ENCODE measurements around the gene LRIG1.

The LRIG1 gene

GRCh38 chr3:66377800-66378199 lies 123.0 kb downstream of the LRIG1 start:
- Histone ChIP-seq H3K9ac (no peak overlapping the region), H3K36me3 (peaks cover 77 to 100% (median 98%) of the 10 kb centered on the region in 11 experiments)

GRCh38 chr3:66376568-66376967 lies 124.3 kb downstream of the LRIG1 start:
- Histone ChIP-seq H4K20me1 (peaks cover 0 to 55% (median 22%) of the 10 kb centered on the region in 11 experiments; a peak in 15 of 22 replicates), H3K4me2 (no peak overlapping the region), H3K27me3 (no peaks in the 10 kb centered on the region), H3K9me3 (replicated peaks in 1 of 11) (no peaks in the 10 kb centered on the region), H3K27ac (no peak overlapping the region), H3K4me3 (no peak overlapping the region), H3K9ac (no peak overlapping the region), H3K36me3 (peaks cover 65 to 97% (median 91%) of the 10 kb centered on the region in 11 experiments), H3K4me1 (peaks cover 0 to 5% (median 0%) of the 10 kb centered on the region in 10 experiments; a peak in 3 of 20 replicates)
- TF ChIP-seq Cebpa-rat (IDR thresholded peaks at IDR 0.05), result no peak

More at GRCh38 chr3:66377800-66378199, 123.0 kb downstream of the LRIG1 start:
- no peak overlapping the region for H3K4me3 ChIP-seq
- H3K27ac ChIP-seq, result no peak overlapping the region
- H3K27me3 ChIP-seq, result no peaks in the 10 kb centered on the region
- TF ChIP-seq Cebpa-rat (IDR thresholded peaks at IDR 0.05), result no peak
- no peak overlapping the region for H3K4me2 ChIP-seq
- no peaks in the 10 kb centered on the region for H3K9me3 ChIP-seq (replicated peaks in 1 of 11)
- H3K4me1 ChIP-seq, result peaks cover 0 to 6% (median 0%) of the 10 kb centered on the region in 10 experiments; a peak in 1 of 20 replicates
- peaks cover 0 to 63% (median 30%) of the 10 kb centered on the region in 11 experiments; a peak in 18 of 22 replicates for H4K20me1 ChIP-seq

GRCh38 chr3:66372681-66373350 lies 128.0 kb downstream of the LRIG1 start:
- H4K20me1 ChIP-seq, result peaks cover 0 to 36% (median 5%) of the 10 kb centered on the region in 11 experiments; a peak in 8 of 22 replicates
- H3K4me1 ChIP-seq, result peaks cover 0 to 15% (median 5%) of the 10 kb centered on the region in 10 experiments; a peak in 9 of 20 replicates
- no peak overlapping the region for H3K4me3 ChIP-seq
- no peak for TF ChIP-seq Cebpa-rat (IDR thresholded peaks at IDR 0.05)
- no peak overlapping the region for H3K9ac ChIP-seq
- peaks cover 34 to 73% (median 60%) of the 10 kb centered on the region in 11 experiments for H3K36me3 ChIP-seq
- H3K27me3 ChIP-seq, result no peaks in the 10 kb centered on the region
- no peak overlapping the region for H3K4me2 ChIP-seq
- no peaks in the 10 kb centered on the region for H3K9me3 ChIP-seq (replicated peaks in 1 of 11)
- H3K27ac ChIP-seq, result no peak overlapping the region

- Histone ChIP-seq H3K9me3 (replicated peaks in 1 of 11) (no peaks in the 10 kb centered on the region), H3K9ac (no peak overlapping the region), H3K4me2 (no peak overlapping the region), H3K4me3 (no peak overlapping the region), H3K27ac (no peak overlapping the region), H3K4me1 (peaks cover 0 to 18% (median 6%) of the 10 kb centered on the region in 10 experiments; a peak in 9 of 20 replicates), H4K20me1 (peaks cover 0 to 27% (median 5%) of the 10 kb centered on the region in 11 experiments; a peak in 7 of 22 replicates), H3K36me3 (peaks cover 21 to 59% (median 46%) of the 10 kb centered on the region in 11 experiments; a peak in 20 of 22 replicates), H3K27me3 (no peaks in the 10 kb centered on the region)
- TF ChIP-seq Cebpa-rat (IDR thresholded peaks at IDR 0.05), result no peak
Measured at GRCh38 chr3:66371432-66371831, 129.4 kb downstream of the LRIG1 start.

GRCh38 chr3:66370179-66370578 lies 130.6 kb downstream of the LRIG1 start:
- Histone ChIP-seq H4K20me1 (peaks cover 0 to 27% (median 5%) of the 10 kb centered on the region in 11 experiments; a peak in 7 of 22 replicates), H3K9me3 (replicated peaks in 1 of 11) (no peaks in the 10 kb centered on the region), H3K27ac (no peak overlapping the region), H3K36me3 (peaks cover 11 to 46% (median 33%) of the 10 kb centered on the region in 11 experiments; a peak in 18 of 22 replicates), H3K4me1 (peaks cover 0 to 18% (median 6%) of the 10 kb centered on the region in 10 experiments; a peak in 9 of 20 replicates), H3K27me3 (no peaks in the 10 kb centered on the region), H3K4me3 (no peak overlapping the region), H3K9ac (no peak overlapping the region), H3K4me2 (no peak overlapping the region)
- TF ChIP-seq Cebpa-rat (IDR thresholded peaks at IDR 0.05), result no peak

- no peak overlapping the region for H3K9ac ChIP-seq
- no peak overlapping the region for H3K27ac ChIP-seq
- H3K36me3 ChIP-seq, result peaks cover 0 to 26% (median 11%) of the 10 kb centered on the region in 11 experiments; a peak in 12 of 22 replicates
- TF ChIP-seq Cebpa-rat (IDR thresholded peaks at IDR 0.05), result no peak
- H3K27me3 ChIP-seq, result no peaks in the 10 kb centered on the region
- peaks cover 0 to 18% (median 6%) of the 10 kb centered on the region in 10 experiments; a peak in 9 of 20 replicates for H3K4me1 ChIP-seq
- H3K9me3 ChIP-seq (replicated peaks in 1 of 11), result no peaks in the 10 kb centered on the region
- peaks cover 0 to 10% (median 0%) of the 10 kb centered on the region in 11 experiments; a peak in 5 of 22 replicates for H4K20me1 ChIP-seq
- H3K4me3 ChIP-seq, result no peak overlapping the region
- peak overlapping the region in 3 of 11 experiments; percentile 4 to 49 (median 26); a peak in 5 of 22 replicates for H3K4me2 ChIP-seq
Measured at GRCh38 chr3:66367979-66368378, 132.8 kb downstream of the LRIG1 start.

- Histone ChIP-seq H3K36me3 (peaks cover 0 to 19% (median 6%) of the 10 kb centered on the region in 11 experiments; a peak in 7 of 22 replicates), H3K4me3 (no peak overlapping the region), H3K27ac (no peak overlapping the region), H3K4me2 (no peak overlapping the region), H4K20me1 (peaks cover 0 to 5% (median 0%) of the 10 kb centered on the region in 11 experiments; a peak in 3 of 22 replicates), H3K4me1 (peaks cover 0 to 14% (median 6%) of the 10 kb centered on the region in 10 experiments; a peak in 9 of 20 replicates), H3K27me3 (no peaks in the 10 kb centered on the region), H3K9me3 (replicated peaks in 1 of 11) (no peaks in the 10 kb centered on the region), H3K9ac (no peak overlapping the region)
- no peak for TF ChIP-seq Cebpa-rat (IDR thresholded peaks at IDR 0.05)
Measured at GRCh38 chr3:66366747-66367146, 134.1 kb downstream of the LRIG1 start.

- Histone ChIP-seq H3K36me3 (peaks cover 0 to 8% (median 0%) of the 10 kb centered on the region in 11 experiments; a peak in 2 of 22 replicates), H3K4me3 (no peak overlapping the region), H3K27ac (no peak overlapping the region), H3K4me1 (peaks cover 0 to 14% (median 6%) of the 10 kb centered on the region in 10 experiments; a peak in 9 of 20 replicates), H3K9me3 (replicated peaks in 1 of 11) (no peaks in the 10 kb centered on the region), H3K4me2 (no peak overlapping the region), H3K27me3 (no peaks in the 10 kb centered on the region), H4K20me1 (no peaks in the 10 kb centered on the region), H3K9ac (no peak overlapping the region)
- no peak for TF ChIP-seq Cebpa-rat (IDR thresholded peaks at IDR 0.05)
Measured at GRCh38 chr3:66365080-66365479, 135.7 kb downstream of the LRIG1 start.

- Histone ChIP-seq H3K9me3 (replicated peaks in 1 of 11) (no peaks in the 10 kb centered on the region), H3K4me2 (no peak overlapping the region), H3K27ac (no peak overlapping the region), H3K9ac (no peak overlapping the region), H3K4me1 (peaks cover 0 to 7% (median 2%) of the 10 kb centered on the region in 10 experiments; a peak in 9 of 20 replicates), H3K4me3 (no peak overlapping the region), H3K36me3 (no peaks in the 10 kb centered on the region), H4K20me1 (no peaks in the 10 kb centered on the region), H3K27me3 (no peaks in the 10 kb centered on the region)
- no peak for TF ChIP-seq Cebpa-rat (IDR thresholded peaks at IDR 0.05)
Measured at GRCh38 chr3:66363148-66363547, 137.7 kb downstream of the LRIG1 start.
